WTC11 (cell line): Measurements from ENCODE around the gene YTHDC1.

Experiments used
- CREB1 ChIP-seq: sonication (generic); formaldehyde crosslinking; IDR thresholded peaks from 2 replicates; pipeline ENCODE4 v1.8.0; 2023; ENCODE audit warnings: mild to moderate bottlenecking, missing genetic modification reagents
- JUN ChIP-seq: sonication (generic); formaldehyde crosslinking; IDR thresholded peaks from 2 replicates; pipeline ENCODE4 v1.8.0; 2023; ENCODE audit warnings: mild to moderate bottlenecking, missing genetic modification reagents
- NR1H2 ChIP-seq: sonication (generic); formaldehyde crosslinking; IDR thresholded peaks from 2 replicates; pipeline ENCODE4 v1.9.0; 2021; ENCODE audit warnings: mild to moderate bottlenecking, moderate library complexity, missing genetic modification reagents
- NR3C1 ChIP-seq: sonication (generic); formaldehyde crosslinking; conservative IDR thresholded peaks from 2 replicates; pipeline ENCODE4 v1.8.1; 2023; ENCODE audit warnings: low read depth, mild to moderate bottlenecking, missing genetic modification reagents
- SP1 ChIP-seq: sonication (generic); formaldehyde crosslinking; conservative IDR thresholded peaks from 2 replicates; pipeline ENCODE4 v1.8.1; 2022; ENCODE audit warnings: missing genetic modification reagents
- TCF7 ChIP-seq: sonication (generic); formaldehyde crosslinking; IDR thresholded peaks from 2 replicates; pipeline ENCODE4 v1.8.0; 2022; ENCODE audit warnings: mild to moderate bottlenecking, low read depth, missing genetic modification reagents, moderate library complexity
- TF ChIP-seq, protein P1 (sequence below): sonication (generic); formaldehyde crosslinking; IDR thresholded peaks from 2 replicates; pipeline ENCODE4 v1.8.1; 2022; ENCODE audit warnings: low read depth, missing genetic modification reagents, borderline replicate concordance
- TF ChIP-seq, protein P2 (sequence below): sonication (generic); formaldehyde crosslinking; IDR thresholded peaks from 2 replicates; pipeline ENCODE4 v1.8.0; 2022; ENCODE audit warnings: mild to moderate bottlenecking, missing genetic modification reagents
- TF ChIP-seq, protein P3 (sequence below): fragments of 200-600 bp; IDR thresholded peaks from 2 replicates; pipeline ENCODE4 v1.8.0; 2022; ENCODE audit warnings: antibody characterized with exemption
- TF ChIP-seq, protein P4 (sequence below): sonication (generic); formaldehyde crosslinking; IDR thresholded peaks from 2 replicates; pipeline ENCODE4 v1.8.1; 2023; ENCODE audit warnings: mild to moderate bottlenecking, missing genetic modification reagents, moderate library complexity
- TF ChIP-seq, protein P5 (sequence below): fragments of 250-450 bp; sonication (Bioruptor Pico); conservative IDR thresholded peaks from 2 replicates; pipeline ENCODE4 v1.9.0; 2021; ENCODE audit warnings: mild to moderate bottlenecking

DNA sequence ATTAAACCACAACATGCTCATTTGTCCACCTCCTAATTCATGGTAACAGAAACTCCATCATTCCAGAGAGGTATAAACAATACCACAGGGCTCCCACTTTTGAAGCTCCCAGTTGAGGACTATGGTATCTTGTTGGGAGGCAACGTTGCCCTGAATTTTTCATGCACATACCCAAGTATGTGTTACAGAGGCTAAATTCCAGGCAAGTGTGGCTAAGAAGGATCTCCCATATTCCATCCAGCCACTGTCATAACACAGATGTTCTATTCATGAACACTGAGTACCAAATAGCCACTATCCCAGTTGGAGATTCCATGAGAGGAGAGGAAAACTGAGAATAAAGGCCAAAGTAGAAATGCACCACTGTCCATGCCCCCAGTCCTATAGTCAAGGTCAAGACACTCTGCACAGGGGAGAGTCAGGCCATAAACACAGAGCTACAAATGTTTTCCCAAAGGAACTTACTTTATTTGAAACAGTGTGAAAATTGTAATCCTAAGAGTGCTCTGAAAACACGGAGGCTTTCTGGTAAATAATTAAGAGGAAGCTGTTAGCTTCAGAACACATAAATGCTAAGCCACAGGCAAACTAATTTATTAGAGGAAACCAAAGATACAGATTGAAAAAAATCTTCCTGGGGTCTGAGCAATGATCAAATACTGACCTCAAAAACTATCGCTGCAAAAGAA, 62.0 kb downstream of the YTHDC1 start:
- TF ChIP-seq TCF7 (CRISPR knock-in tag), result no peak
- TF ChIP-seq, protein P1, sequence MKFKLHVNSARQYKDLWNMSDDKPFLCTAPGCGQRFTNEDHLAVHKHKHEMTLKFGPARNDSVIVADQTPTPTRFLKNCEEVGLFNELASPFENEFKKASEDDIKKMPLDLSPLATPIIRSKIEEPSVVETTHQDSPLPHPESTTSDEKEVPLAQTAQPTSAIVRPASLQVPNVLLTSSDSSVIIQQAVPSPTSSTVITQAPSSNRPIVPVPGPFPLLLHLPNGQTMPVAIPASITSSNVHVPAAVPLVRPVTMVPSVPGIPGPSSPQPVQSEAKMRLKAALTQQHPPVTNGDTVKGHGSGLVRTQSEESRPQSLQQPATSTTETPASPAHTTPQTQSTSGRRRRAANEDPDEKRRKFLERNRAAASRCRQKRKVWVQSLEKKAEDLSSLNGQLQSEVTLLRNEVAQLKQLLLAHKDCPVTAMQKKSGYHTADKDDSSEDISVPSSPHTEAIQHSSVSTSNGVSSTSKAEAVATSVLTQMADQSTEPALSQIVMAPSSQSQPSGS (CRISPR knock-in tag), result no peak
- no peak for TF ChIP-seq NR1H2
- TF ChIP-seq NR3C1, result no peak
- TF ChIP-seq, protein P2, sequence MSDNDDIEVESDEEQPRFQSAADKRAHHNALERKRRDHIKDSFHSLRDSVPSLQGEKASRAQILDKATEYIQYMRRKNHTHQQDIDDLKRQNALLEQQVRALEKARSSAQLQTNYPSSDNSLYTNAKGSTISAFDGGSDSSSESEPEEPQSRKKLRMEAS (CRISPR knock-in tag), result no peak
- TF ChIP-seq, protein P3, sequence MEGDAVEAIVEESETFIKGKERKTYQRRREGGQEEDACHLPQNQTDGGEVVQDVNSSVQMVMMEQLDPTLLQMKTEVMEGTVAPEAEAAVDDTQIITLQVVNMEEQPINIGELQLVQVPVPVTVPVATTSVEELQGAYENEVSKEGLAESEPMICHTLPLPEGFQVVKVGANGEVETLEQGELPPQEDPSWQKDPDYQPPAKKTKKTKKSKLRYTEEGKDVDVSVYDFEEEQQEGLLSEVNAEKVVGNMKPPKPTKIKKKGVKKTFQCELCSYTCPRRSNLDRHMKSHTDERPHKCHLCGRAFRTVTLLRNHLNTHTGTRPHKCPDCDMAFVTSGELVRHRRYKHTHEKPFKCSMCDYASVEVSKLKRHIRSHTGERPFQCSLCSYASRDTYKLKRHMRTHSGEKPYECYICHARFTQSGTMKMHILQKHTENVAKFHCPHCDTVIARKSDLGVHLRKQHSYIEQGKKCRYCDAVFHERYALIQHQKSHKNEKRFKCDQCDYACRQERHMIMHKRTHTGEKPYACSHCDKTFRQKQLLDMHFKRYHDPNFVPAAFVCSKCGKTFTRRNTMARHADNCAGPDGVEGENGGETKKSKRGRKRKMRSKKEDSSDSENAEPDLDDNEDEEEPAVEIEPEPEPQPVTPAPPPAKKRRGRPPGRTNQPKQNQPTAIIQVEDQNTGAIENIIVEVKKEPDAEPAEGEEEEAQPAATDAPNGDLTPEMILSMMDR, result no peak
- TF ChIP-seq JUN (CRISPR knock-in tag), result no peak
- TF ChIP-seq, protein P4, sequence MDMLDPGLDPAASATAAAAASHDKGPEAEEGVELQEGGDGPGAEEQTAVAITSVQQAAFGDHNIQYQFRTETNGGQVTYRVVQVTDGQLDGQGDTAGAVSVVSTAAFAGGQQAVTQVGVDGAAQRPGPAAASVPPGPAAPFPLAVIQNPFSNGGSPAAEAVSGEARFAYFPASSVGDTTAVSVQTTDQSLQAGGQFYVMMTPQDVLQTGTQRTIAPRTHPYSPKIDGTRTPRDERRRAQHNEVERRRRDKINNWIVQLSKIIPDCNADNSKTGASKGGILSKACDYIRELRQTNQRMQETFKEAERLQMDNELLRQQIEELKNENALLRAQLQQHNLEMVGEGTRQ, result no peak
- no peak for TF ChIP-seq CREB1 (CRISPR knock-in tag)
- no peak for TF ChIP-seq SP1 (CRISPR knock-in tag)
- TF ChIP-seq, protein P5, sequence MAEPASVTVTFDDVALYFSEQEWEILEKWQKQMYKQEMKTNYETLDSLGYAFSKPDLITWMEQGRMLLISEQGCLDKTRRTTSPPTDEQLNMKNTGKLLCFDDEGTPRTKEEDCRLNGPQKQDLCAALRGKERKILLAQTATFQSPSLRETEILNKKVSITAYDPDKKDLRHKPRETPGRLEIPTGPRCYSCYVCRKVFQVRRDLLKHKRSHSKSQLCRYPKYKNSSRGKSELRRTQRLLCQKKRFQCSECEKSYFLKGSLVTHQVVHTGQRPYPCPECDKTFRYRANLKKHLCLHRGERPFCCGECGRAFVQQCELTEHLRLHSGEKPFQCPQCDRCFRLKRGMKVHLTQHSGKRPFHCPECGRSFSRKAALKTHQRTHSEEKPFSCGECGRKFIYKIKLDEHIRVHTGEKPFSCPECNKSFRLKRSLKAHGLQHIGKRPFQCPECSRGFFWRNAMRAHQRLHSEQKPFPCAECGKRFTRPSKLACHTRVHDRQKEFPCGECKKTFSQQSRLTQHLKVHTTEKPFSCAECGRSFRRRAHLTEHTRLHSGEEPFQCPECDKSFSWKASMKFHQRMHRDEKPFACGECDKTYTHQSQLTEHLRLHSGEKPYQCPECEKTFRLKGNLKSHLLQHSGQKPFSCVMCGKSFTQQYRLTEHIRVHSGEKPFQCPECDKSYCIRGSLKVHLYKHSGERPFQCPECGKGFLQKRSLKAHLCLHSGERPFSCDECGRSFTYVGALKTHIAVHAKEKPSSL (CRISPR knock-in tag), result no peak
